HG03045 (cell line): ENCODE measurements around the gene POLR3C.
"Not testable (repeated sequence)": the region's sequence is repeated elsewhere in the genome, so short reads cannot be mapped to it uniquely, and the experiment has no call there.

Source experiments
- ATAC-seq: cut with Tn5 transposase; IDR thresholded peaks from one replicate; pipeline ENCODE4 v1.9.1; 2021; ENCODE audit warnings: mild to moderate bottlenecking, moderate library complexity; ENCODE audit not compliant: unreplicated experiment

The POLR3C gene

GRCh38 chr1:145818095-145818494, 5.9 kb upstream of the POLR3C start:
- not testable (repeated sequence) for ATAC-seq

GRCh38 chr1:145822779-145823331, 1.1 kb upstream of the POLR3C start:
- not testable (repeated sequence) for ATAC-seq

GRCh38 chr1:145824499-145824842, 471 bp downstream of the POLR3C start:
- ATAC-seq, result no peak

- ATAC-seq, result no peak
Measured at GRCh38 chr1:145826030-145826429, 2.0 kb downstream of the POLR3C start.

DNA sequence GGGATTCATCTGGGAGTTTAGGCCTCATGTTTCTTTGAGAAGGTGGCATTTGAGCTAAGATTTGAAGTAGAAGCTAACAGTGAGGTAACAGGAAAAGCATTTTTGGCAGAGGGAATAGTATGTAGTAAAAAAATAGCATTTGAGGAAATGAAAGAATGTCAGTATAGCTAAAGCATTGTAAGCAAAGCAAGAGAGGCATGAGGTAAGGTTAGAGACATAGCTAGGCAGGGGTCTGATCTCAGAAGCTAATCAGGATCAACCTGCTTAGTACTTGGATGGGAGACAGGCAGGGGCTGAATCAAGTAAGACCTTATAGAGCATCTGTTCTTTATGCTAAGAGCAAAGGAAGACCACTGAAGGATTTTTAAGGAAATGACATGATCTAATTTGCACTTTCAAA, 4.0 kb downstream of the POLR3C start:
- no peak for ATAC-seq

DNA sequence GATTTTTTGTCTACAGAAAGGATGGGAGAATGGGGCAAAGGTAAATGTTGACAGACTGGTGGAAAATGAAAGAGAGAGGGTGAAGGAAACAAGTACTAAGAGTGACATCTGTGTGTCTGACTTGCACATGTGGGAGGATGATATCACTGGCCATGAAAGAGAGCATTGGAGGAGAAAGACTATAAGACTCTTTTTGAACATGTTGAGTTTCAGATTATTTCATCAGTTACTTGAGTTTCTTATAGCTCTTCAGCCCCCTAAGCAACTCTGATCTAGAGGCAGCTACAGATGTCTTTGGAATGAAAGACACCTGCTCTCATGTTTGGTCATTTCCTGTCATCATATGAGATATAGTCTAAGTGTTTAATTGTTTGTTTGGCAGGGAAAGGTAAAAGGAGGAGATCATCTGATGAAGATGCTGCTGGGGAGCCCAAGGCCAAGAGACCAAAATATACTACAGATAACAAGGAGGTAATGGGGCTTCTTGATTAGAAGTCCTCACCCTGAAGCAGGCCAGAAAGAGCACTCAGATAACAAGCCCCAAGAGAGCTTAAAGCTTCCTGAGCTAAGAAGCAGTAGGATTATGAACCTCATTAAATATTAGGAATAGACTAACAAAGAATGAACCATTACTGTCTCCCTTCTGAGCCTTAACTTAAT, 4.5 kb downstream of the POLR3C start:
- no peak for ATAC-seq

DNA sequence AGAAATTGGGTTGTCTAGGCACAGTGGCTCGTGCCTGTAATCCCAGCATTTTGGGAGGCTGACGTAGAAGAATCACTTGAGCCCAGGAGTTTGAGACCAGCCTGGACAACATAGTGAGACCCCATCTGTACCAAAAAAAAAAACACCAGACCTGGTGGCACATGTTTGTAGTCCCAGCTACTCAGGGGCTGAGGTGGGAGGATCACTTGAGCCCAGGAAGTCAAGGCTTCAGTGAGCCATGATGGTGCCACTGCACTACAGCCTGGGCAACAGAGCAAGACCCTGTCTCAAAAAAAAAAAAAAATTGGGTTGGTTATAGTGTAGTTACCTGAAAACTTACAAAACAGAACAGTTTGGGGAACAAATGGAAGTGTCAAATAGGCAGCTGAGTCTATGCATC, 6.8 kb downstream of the POLR3C start:
- ATAC-seq, result not testable (repeated sequence)

DNA sequence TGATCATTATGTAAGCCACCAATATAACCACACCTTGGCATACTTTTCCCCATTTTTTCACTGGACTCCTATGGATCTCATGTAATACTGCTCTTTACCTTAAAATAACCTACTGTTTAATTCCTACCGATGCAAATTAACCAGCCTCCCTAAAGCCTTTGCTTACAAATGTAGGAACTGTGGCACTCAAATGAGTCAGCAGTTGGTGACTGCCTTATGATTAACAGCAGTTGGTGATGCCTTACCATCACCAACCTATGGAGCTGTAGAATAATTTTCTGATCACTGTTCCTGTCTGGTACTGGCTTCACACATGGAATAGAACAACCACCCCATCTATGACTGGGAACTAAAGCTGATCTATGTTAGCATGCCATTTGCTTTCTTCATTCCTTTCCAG, 13.7 kb downstream of the POLR3C start:
- no peak for ATAC-seq

GRCh38 chr1:145843031-145843430, 19.0 kb downstream of the POLR3C start:
- no peak for ATAC-seq

DNA sequence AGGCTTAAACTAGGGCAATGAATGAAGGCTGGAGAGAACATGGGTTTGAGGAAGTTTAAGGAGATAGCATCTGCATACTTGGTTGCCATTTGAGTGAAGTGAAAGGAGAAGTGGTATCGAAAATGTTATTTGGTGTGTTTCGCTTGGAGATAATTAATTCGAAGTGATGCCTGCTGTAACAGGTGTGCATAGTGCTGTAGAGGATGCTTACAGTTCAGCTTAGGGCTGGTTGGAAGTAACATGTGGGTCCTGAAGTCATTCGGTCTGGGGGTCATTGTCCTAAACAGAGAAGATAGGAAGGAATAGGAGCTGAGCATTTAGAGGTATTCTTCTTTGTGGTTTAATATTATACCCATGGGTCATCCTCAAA, 21.1 kb downstream of the POLR3C start:
- ATAC-seq, result peak; percentile 40

GRCh38 chr1:145845514-145846161, 21.6 kb downstream of the POLR3C start, which contains the start of gene NUDT17:
Gene NUDT17 (plus strand): TSS chr1:145845630. CDS start chr1:145845641, 11 bp downstream.
- peak; percentile 52 for ATAC-seq

DNA sequence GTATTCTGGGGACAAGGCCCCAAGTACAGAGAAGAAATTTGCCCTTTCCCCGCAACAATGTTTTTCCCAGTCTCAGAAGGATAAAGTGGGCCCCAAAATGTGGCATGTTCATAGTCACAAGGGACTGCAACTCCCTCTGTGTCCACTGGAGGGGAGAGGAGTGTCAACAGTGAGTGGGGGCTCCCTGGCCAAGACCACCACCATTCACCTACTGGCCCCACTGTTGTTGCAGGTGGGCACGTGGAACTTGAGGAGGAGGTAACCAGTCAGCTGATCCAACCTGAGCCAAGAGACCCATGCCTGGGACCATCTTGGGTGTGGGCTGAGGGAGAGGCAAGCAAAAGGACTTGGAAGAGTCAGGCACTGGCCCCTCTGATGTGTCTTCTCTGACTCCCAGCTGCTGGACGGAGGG, 22.2 kb downstream of the POLR3C start:
- no peak for ATAC-seq

DNA sequence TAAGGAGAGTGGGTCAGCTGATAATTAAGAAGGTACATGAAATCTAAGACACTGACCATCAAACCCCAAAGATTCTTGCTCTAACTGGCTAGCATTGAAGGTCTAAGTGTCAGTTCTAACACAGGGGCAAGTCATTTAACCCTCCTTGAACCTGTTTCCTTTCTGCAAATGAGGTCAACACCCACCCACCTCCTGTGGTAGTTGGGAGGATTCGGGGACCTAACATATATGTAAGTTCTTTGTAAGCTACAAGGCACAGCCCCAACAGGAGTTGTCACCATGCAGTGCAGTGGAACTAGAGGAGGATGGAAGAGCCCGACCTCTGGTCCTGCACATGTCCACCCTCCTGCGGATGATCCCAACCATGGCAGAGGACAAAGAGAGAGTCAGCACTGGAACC, 23.8 kb downstream of the POLR3C start:
- ATAC-seq, result no peak

- no peak for ATAC-seq
Measured at GRCh38 chr1:145849356-145850160, 25.6 kb downstream of the POLR3C start.

DNA sequence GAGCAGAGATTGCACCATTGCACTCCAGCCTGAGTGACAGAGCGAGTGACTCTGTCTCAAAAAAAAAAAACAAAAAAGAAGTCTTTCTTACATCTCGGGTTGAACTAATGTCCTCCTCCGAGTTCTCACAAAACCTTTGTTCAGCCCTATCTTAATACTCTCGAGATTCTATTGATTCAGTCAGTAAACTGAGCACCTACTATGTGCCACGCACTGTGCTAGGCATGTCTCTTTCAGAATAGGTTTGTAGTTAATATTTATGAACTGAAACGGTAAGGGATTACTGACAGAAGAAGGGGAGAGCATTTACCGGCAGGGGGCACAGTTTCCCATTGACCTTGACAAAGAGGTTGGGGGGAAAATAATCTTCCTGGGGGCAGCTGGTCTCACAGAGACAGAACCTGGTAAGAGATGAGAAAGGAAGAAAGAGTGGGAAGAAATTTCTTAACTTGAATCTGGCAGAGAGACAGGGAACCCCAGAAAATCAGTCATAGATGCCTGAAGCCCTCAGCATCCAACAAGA, 31.5 kb downstream of the POLR3C start:
- no peak for ATAC-seq

- no peak for ATAC-seq
Measured at GRCh38 chr1:145857170-145857569, 33.2 kb downstream of the POLR3C start.

- ATAC-seq, result peak; percentile 23
Measured at GRCh38 chr1:145858238-145858900, 34.4 kb downstream of the POLR3C start.

- peak; percentile 87 for ATAC-seq
Measured at GRCh38 chr1:145858901-145859490, 35.0 kb downstream of the POLR3C start, which contains the start of gene PIAS3. Gene PIAS3 (minus strand): TSS chr1:145859081. CDS start chr1:145858990, 91 bp downstream.

DNA sequence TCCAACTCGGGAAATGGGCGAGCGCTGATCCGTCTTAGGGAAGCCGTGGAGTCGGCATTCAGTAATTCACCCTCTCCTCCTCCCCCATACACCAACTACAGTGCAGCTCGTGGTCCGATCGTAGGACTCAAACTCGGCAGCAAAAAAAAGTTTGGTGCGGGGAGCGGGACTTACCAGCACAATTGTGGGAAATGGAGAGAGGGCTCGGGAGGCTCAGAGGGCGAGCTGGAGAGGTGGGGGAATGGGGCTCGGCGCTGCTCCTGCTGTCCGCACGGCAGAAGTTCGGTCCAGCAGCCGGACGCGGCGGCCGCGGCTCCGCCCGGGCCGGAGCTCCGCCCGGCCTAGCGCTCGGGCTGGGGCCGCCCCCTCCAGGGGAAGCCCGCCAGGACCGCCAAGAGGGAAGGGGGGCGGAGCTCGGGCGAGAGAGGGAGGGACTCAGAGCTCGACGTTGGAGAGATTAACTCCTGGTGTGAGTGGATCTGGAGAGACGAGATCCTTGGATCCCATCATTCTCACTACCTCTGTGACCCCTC, 35.6 kb downstream of the POLR3C start:
- ATAC-seq, result peak; percentile 78
